M059J (cell line): Measurements from ENCODE around the gene CEP57L1. TPM values are rescaled to one million over a fixed set of nuclear protein-coding genes. Genes with fewer than 3 reads are reported as not detected.

Source experiments
- DNase-seq: peaks from one replicate; pipeline ENCODE4 v3.0.0-alpha.2; 2012; ENCODE audit warnings: low read depth
- total RNA-seq: library from RNA; depleted of rRNA; stranded (reverse); fragments of >200 nt; shearing (Covaris generic); gene quantifications from 2 replicates; pipeline ENCODE4 v1.2.3, GENCODE V29; 2014; rRNA removed

The CEP57L1 gene
- total RNA-seq = 51.2 and 51.3 TPM in 2 replicates

- peak; percentile 97 for DNase-seq
Measured at GRCh38 chr6:109095036-109095834, at the start of gene CEP57L1. TSS of gene CEP57L1 (plus strand) at chr6:109095507. CDS start at chr6:109145222, 49,715 bp downstream.

GRCh38 chr6:109048176-109048575 is 47.1 kb upstream of the CEP57L1 start:
- no peak for DNase-seq

GRCh38 chr6:109048670-109049415 is 46.5 kb upstream of the CEP57L1 start:
- no peak for DNase-seq

- DNase-seq = no peak
Measured at GRCh38 chr6:109050012-109050411, 45.3 kb upstream of the CEP57L1 start.

DNA sequence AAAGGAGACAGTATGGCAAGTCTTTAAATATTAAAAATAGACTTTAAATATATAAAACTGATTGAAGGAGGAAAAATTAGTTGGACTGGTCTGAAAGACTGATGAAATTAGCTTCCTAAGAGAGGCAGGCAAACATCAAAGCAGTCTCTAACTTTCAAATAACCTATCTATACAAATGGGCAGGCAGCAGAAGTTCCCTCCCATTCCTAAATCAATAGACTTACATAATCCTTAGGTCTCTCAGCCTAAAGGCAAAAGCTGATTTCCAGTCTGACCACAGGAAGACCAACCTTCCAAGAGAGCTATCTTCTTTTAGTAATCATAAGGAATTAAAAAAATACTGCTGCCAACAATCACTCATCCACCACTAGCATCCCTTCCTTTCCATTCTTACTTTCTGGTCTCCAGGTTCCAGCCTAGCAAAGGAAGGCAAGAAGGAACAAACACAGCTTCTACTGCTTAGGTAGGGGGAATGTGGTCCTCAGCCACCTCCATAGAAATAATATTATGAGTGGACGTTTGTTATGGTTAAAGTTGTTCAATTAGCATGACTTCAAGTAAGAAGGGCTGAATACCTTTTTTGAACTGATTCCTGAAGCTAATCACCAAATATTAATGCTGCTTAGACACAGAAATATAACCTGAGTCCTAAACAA is 44.7 kb upstream of the CEP57L1 start:
- no peak for DNase-seq

DNA sequence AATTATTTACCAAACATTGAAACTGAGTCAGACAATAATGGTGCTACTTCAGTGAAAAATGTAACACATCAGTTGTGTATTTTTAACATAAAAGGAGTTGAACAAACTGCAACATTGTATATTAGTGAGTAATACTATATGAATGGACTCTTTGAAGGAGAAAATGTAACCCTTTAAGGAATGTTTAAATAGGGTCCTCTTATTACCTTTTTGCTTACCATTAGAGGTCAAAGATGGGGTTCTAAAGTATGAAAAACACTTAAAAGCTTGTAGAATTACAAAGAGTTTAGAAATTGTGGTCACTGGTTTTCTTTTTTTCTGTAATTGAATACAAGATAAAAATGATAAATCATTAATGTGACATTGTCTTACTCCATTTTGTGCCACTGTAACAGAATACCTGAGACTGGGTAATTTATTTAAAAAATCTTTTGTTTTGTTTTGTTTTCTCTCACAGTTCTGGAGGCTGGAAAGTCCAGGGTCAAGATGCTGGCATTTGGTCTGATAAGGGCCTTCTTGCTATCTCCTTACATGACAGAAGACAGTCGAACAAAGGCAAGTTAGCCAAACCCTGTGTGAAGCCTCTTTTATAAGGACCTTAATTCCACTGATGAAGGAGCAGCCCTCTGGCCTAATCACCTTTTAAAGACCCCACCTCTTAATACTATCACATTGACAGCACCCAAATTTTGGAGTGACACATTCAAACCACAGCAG is 43.8 kb upstream of the CEP57L1 start:
- DNase-seq = peak; percentile 26

DNA sequence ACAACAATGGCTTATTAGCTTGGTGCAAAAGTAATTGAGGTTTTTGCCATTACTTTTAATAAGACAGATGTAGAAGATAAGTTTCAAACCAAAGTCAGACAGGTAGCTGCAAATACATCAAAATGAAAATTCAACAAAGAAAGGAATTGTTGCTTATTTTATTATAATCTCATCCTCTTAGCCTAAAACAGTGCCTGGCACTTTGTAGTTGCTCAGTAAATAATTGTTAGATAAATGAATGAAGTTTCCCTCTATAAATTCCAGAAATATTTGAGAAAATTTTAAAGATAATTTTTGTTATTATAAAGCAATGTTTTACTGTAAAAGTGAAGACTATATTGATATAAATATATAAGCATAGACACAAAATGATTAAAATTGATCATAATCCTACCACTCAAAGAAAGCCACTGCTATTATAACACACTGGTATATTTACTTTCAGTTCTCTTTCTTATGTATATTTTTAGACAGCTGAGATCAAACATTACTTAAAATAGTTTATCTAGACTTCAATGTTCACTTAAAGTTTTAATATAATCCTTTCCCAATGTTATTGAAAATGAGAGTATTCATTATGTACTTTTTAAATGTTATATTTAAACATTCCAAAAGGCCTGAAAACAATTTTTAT is 43.2 kb upstream of the CEP57L1 start:
- DNase-seq = no peak

DNA sequence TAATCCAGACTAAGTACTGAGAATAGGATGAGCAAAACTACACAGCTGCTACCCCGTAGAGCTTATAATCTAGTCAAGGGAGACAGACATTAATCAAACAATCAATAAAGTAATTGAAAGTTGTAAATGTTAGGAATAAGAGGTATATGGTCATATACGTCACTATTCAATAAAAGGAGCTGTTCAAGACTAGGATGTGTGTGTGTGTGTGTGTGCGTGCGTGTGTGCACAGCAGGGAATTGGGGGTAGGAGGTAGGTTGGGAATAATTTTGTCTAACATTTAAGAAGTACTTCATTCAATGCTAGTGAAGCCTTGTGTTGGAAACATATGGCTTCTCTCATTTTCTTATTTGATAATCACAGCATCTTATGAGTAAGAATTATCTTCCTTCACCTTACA is 42.5 kb upstream of the CEP57L1 start:
- no peak for DNase-seq

GRCh38 chr6:109053336-109053735 is 42.0 kb upstream of the CEP57L1 start:
- no peak for DNase-seq

DNA sequence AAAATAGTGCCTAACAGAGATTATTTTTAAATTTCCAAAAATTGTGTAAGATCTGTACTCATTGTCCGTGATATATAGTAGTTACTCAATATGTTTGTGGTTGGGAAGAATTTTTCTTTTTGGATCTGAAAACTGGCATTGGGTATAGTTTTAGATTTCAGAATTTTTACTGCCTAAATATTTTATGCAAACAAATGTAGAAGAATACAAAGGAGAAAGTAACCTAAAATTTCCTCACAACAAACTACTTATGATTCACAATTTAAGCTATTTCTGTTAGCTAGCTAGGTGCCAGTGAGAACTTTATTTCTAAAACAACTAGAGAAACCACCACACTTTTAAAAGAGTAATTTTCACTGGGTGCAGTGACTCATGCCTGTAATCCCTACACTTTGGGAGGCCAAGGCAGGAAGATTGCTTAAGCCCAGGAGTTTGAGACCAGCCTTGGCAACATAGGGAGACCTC is 39.5 kb upstream of the CEP57L1 start:
- DNase-seq = peak; percentile 56

DNA sequence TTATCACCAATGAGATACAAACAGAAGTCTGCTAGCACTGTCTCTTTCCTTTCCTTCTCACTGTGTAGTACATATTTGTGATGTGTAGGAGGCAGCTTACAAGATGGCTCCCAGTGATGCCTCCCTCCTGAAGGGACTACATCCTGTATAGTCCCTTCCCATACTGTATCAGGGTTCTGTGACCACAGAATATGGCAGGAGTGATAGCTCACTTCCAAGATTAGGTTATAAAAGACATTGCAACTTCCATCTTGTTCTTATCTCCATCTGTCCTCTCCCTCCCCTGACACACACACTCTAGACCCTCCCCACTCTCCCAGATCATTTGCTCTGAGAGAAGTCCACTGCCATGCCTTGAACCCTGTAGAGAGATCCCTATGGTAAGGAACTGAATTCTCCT is 38.6 kb upstream of the CEP57L1 start:
- no peak for DNase-seq

GRCh38 chr6:109058620-109059019 is 36.7 kb upstream of the CEP57L1 start:
- no peak for DNase-seq

DNA sequence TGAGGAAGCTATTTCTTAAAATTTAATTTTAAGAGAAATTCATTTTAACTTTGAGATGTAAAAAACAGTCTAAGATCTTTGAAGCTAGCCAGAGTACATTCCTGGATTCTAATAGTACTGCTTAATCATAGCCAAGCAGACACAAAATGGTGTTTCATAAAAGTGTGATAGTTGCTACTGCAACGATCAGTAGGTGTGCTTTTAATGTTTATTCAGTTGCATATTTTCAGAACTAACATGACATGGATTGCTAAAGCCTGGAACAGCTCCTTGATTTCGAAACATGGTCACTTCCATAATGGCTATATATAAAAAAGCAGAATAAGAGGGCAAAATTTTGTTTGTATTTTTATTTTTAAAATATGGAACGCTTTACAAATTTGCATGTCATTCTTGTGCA is 36.2 kb upstream of the CEP57L1 start:
- DNase-seq = no peak

DNA sequence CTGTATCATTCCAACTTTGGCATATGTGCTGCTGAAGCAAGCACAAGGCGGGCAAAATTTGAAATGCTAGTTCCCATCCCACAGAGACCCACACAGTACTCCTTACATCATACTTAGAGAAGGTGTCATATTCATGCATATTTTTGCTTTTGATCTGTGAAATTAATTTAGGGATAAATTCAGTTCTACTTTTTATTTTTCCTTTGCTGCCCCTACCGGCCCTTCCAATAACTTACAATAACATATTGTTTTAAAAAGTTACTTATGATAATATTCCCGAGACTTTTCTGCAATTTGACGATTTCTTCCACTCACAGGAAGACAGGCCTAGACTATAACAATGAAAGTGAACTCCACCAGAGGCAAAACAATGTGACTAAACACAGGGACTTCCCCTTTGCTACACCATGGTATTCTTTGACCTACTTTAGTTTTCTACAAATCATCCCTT is 35.7 kb upstream of the CEP57L1 start:
- peak; percentile 22 for DNase-seq

DNA sequence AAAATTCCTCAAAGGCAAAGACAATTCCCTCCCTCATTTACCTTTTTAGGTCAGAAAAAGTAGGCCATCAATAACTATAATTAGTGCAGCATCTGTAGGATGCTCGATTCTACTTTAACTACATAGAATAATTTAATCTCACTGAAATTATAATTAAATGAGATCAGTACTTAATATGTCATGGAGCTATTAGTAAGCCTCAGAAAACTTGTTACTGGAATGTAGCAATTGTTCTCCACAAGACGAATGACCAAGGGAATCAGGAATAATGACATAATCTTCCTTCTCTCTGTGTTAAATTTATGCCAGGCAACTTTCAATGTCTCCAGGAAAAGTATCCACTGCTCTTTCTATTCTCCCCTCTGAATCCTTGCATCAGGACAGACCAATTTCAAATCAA is 34.7 kb upstream of the CEP57L1 start:
- no peak for DNase-seq

DNA sequence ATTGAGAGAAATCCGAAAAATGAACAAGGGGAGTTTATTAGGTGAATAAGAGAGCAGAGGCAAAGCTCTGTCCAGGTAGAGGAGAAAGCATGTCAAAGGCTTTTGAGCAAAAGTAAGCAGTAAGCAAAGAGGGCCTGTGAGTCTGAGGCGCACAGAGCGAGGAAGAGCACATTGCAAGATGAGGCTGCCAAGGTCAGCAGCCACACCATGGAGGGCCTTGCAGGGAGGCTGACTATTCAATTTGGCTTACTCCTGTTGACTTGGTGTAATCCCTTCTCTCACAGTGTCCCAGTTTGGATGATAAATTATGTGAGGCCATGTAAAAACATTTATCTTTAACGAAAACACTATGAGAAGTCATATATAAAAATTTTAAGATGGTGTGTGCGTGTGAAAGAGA is 33.1 kb upstream of the CEP57L1 start:
- no peak for DNase-seq

DNA sequence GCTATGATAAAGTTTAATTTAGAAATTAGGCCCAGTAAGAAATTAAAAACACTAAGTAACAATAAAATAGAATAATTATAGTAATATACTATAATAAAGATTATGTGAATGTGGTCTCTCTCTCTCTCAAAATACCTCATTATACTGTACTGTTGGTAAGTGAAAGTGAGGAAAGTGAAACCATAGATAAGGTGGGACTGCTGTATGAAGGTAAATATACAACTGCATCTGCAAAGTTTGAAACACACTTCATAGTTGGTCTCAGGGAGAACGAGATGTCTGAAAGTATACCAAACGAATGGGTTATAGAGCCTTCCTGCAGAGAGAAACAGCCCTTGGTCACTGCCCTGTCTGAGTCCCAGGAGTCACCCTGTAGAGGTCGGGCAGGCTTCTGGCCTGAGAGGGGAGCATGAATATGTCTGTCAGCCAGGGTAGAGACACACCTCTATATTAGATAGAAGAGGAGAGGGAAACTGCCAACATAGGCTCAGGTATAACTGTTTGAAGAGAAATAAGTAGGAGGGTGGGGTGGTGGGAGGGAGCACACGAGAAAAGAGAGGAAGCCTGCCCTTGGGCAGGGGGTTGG is 32.4 kb upstream of the CEP57L1 start:
- no peak for DNase-seq

DNA sequence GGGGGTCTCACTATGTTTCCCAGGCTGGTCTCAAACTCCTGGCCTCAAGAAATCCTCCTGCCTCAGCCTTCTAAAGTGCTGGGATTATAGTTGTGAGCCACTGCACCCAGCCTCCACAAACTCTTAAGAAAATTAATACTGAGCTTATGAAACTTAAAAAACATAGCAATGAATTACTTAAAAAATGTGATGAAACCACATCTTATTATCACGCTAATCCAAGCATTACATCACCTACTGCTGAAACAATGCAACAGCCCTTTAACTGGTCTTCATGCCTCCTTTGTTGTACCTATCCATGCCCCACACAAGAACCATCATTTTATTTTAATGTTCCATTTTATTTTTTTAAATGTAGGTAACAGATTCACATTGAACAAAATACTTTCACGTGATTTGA is 25.6 kb upstream of the CEP57L1 start:
- no peak for DNase-seq

GRCh38 chr6:109071125-109071917 is 24.0 kb upstream of the CEP57L1 start:
- DNase-seq = no peak
